ENCODE data around the gene ALK. TPM values are rescaled to one million over a fixed set of nuclear protein-coding genes. Genes with fewer than 3 reads are reported as not detected.

ALK gene
- total RNA-seq, 2 donors from 2014 or later = 0.13 to 0.46 TPM

GRCh38 chr2:29444150-29444549 lies 477.2 kb downstream of the ALK start:
- peaks cover 8% of the 10 kb centered on the region for H3K4me1 Mint-ChIP-seq
- H3K4me3 Mint-ChIP-seq = no peak overlapping the region
- Histone ChIP-seq H3K36me3 (ENCODE audit: control insufficient read depth, insufficient read depth, low read length) (no peaks in the 10 kb centered on the region), H3K9ac (ENCODE audit: extremely low read depth, low read length, poor library complexity, severe bottlenecking) (no peak overlapping the region), H3K27ac (ENCODE audit: low read depth, low read length) (no peak overlapping the region), H3K4me1 (ENCODE audit: control insufficient read depth, insufficient read depth, low read length) (no peaks in the 10 kb centered on the region), H3K9me3 (ENCODE audit: control insufficient read depth, low read length) (no peaks in the 10 kb centered on the region), H3K4me3 (ENCODE audit: low read length) (no peak overlapping the region), H3K27me3 (ENCODE audit: control insufficient read depth, insufficient read depth, low read length, poor library complexity, severe bottlenecking) (no peaks in the 10 kb centered on the region)
- no peaks in the 10 kb centered on the region for H3K36me3 Mint-ChIP-seq (ENCODE audit: low read depth)
- no peak for TF ChIP-seq CTCF (conservative IDR thresholded peaks at IDR 0.05)
- H3K9me3 Mint-ChIP-seq = no peaks in the 10 kb centered on the region
- no peak for DNase-seq
- H3K27me3 Mint-ChIP-seq (ENCODE audit: insufficient read depth) = peaks cover 4% of the 10 kb centered on the region
- WGBS, 2 experiments (ENCODE audit: insufficient coverage in 1 of 2, insufficient read length in 1 of 2) = 97 to 100% methylated on average over 1 to 3 of the region's 3 CpGs
- no peak overlapping the region for H3K27ac Mint-ChIP-seq

- Histone ChIP-seq H3K27ac (ENCODE audit: low read depth, low read length) (no peak overlapping the region), H3K9me3 (ENCODE audit: control insufficient read depth, low read length) (no peaks in the 10 kb centered on the region), H3K36me3 (ENCODE audit: control insufficient read depth, insufficient read depth, low read length) (no peaks in the 10 kb centered on the region), H3K9ac (ENCODE audit: extremely low read depth, low read length, poor library complexity, severe bottlenecking) (no peak overlapping the region), H3K4me3 (ENCODE audit: low read length) (no peak overlapping the region), H3K4me1 (ENCODE audit: control insufficient read depth, insufficient read depth, low read length) (no peaks in the 10 kb centered on the region), H3K27me3 (ENCODE audit: control insufficient read depth, insufficient read depth, low read length, poor library complexity, severe bottlenecking) (no peaks in the 10 kb centered on the region)
- H3K4me1 Mint-ChIP-seq = peaks cover 8% of the 10 kb centered on the region
- H3K27me3 Mint-ChIP-seq (ENCODE audit: insufficient read depth) = peaks cover 4% of the 10 kb centered on the region
- H3K27ac Mint-ChIP-seq = no peak overlapping the region
- no peaks in the 10 kb centered on the region for H3K36me3 Mint-ChIP-seq (ENCODE audit: low read depth)
- DNase-seq = no peak
- 57 to 79% methylated on average over 3 to 4 of the region's 4 CpGs for WGBS, 2 experiments (ENCODE audit: insufficient coverage in 1 of 2, insufficient read length in 1 of 2)
- TF ChIP-seq CTCF (conservative IDR thresholded peaks at IDR 0.05) = no peak
- no peak overlapping the region for H3K4me3 Mint-ChIP-seq
- no peaks in the 10 kb centered on the region for H3K9me3 Mint-ChIP-seq
Observed at GRCh38 chr2:29443627-29444026, 477.8 kb downstream of the ALK start.

- H3K9me3 Mint-ChIP-seq = no peaks in the 10 kb centered on the region
- H3K4me3 ChIP-seq (ENCODE audit: low read length) = no peak overlapping the region
- H3K27me3 Mint-ChIP-seq (ENCODE audit: insufficient read depth) = peaks cover under 1% of the 10 kb centered on the region
- H3K36me3 Mint-ChIP-seq (ENCODE audit: low read depth) = no peaks in the 10 kb centered on the region
- H3K36me3 ChIP-seq (ENCODE audit: control insufficient read depth, insufficient read depth, low read length) = no peaks in the 10 kb centered on the region
- no peak overlapping the region for H3K27ac ChIP-seq (ENCODE audit: low read depth, low read length)
- H3K27ac Mint-ChIP-seq = no peak overlapping the region
- DNase-seq = no peak
- no peaks in the 10 kb centered on the region for H3K27me3 ChIP-seq (ENCODE audit: control insufficient read depth, insufficient read depth, low read length, poor library complexity, severe bottlenecking)
- no peak overlapping the region for H3K4me3 Mint-ChIP-seq
- no peaks in the 10 kb centered on the region for H3K9me3 ChIP-seq (ENCODE audit: control insufficient read depth, low read length)
- no peaks in the 10 kb centered on the region for H3K4me1 ChIP-seq (ENCODE audit: control insufficient read depth, insufficient read depth, low read length)
- TF ChIP-seq CTCF (conservative IDR thresholded peaks at IDR 0.05) = no peak
- peaks cover 5% of the 10 kb centered on the region for H3K4me1 Mint-ChIP-seq
- H3K9ac ChIP-seq (ENCODE audit: extremely low read depth, low read length, poor library complexity, severe bottlenecking) = no peak overlapping the region
- 95 to 100% methylated on average over 2 to 4 of the region's 4 CpGs for WGBS, 2 experiments (ENCODE audit: insufficient coverage in 1 of 2, insufficient read length in 1 of 2)
Observed at GRCh38 chr2:29443151-29443550, 478.2 kb downstream of the ALK start.
